GM12873 (cell line): ENCODE measurements around the gene FBXL17.

Source experiments
- CTCF ChIP-seq: IDR thresholded peaks from 2 replicates; pipeline ENCODE4 v1.5.1; 2012; ENCODE audit warnings: low read depth, mild to moderate bottlenecking, moderate library complexity, low read length, control low read depth; ENCODE audit not compliant: insufficient read depth; ENCODE audit errors: missing control alignments

The FBXL17 gene

GRCh38 chr5:107826311-107827000 is 555.4 kb downstream of the FBXL17 start:
- TF ChIP-seq CTCF = no peak

GRCh38 chr5:107824821-107825220 is 557.1 kb downstream of the FBXL17 start:
- no peak for TF ChIP-seq CTCF

GRCh38 chr5:107821288-107821687 is 560.6 kb downstream of the FBXL17 start:
- TF ChIP-seq CTCF = no peak

GRCh38 chr5:107820429-107820828 is 561.5 kb downstream of the FBXL17 start:
- TF ChIP-seq CTCF = no peak

- no peak for TF ChIP-seq CTCF
Measured at GRCh38 chr5:107817951-107818350, 563.9 kb downstream of the FBXL17 start.

GRCh38 chr5:107817436-107817835 is 564.5 kb downstream of the FBXL17 start:
- no peak for TF ChIP-seq CTCF

- no peak for TF ChIP-seq CTCF
Measured at GRCh38 chr5:107815109-107815508, 566.8 kb downstream of the FBXL17 start.
